Mammary epithelial cell (primary cell): ENCODE measurements around the gene KRTAP10-10.

Experiments used
- CTCF ChIP-seq, 2 donors: IDR thresholded peaks in 1 of 2; conservative IDR thresholded peaks in 1 of 2; 2 replicates each; pipeline ENCODE4 v1.5.1; 2011 to 2012; ENCODE audit warnings: inconsistent platforms in 2 of 2, low read length in 2 of 2, mild to moderate bottlenecking in 2 of 2, control low read depth in 1 of 2, low read depth in 1 of 2; ENCODE audit not compliant: insufficient read depth in 1 of 2; ENCODE audit errors: extremely low read depth in 1 of 2
- EZH2 ChIP-seq: IDR thresholded peaks from 2 replicates; pipeline ENCODE4 v1.6.1; 2012; ENCODE audit warnings: low read length, inconsistent platforms, borderline replicate concordance

- TF ChIP-seq EZH2 (no peak), CTCF (conservative IDR thresholded peaks at IDR 0.05 in 1 of 2, IDR thresholded peaks at IDR 0.05 in 1 of 2; ENCODE audit: extremely low read depth in 1 of 2, insufficient read depth in 1 of 2, low read depth in 1 of 2, low read length in 2 of 2) (no peak)
Observed at GRCh38 chr21:44612669-44613229, 24.4 kb upstream of the KRTAP10-10 start.
